Endodermal cell (in vitro differentiated cells): ENCODE results near the gene ANKS1B. TPM values are rescaled to one million over a fixed set of nuclear protein-coding genes. Genes with fewer than 3 reads are reported as not detected.

ENCODE experiments used
- DNase-seq: peaks from one replicate; pipeline ENCODE4 v3.0.0-alpha.2; 2017
- H3K27ac ChIP-seq: 2 replicates; pipeline ENCODE4 v1.5.1; 2013; ENCODE audit warnings: mild to moderate bottlenecking, low read depth, low read length, moderate library complexity
- H3K27me3 ChIP-seq: 2 replicates; pipeline ENCODE4 v1.6.1; 2013; ENCODE audit warnings: mild to moderate bottlenecking, low read length, moderate library complexity; ENCODE audit not compliant: insufficient read depth, control insufficient read depth, poor library complexity, severe bottlenecking
- H3K36me3 ChIP-seq: 2 replicates; pipeline ENCODE4 v1.7.0; 2013; ENCODE audit warnings: mild to moderate bottlenecking, low read length, moderate library complexity; ENCODE audit not compliant: control insufficient read depth, insufficient read depth
- H3K4me1 ChIP-seq: one replicate; pipeline ENCODE4 v1.7.0; 2013; ENCODE audit warnings: low read length; ENCODE audit not compliant: control insufficient read depth, insufficient read depth
- H3K4me3 ChIP-seq: 2 replicates; pipeline ENCODE4 v1.5.1; 2013; ENCODE audit warnings: mild to moderate bottlenecking, low read length, moderate library complexity
- H3K9ac ChIP-seq: 2 replicates; pipeline ENCODE4 v1.6.1; 2013; ENCODE audit warnings: mild to moderate bottlenecking, low read length, moderate library complexity; ENCODE audit not compliant: poor library complexity, severe bottlenecking; ENCODE audit errors: extremely low read depth
- H3K9me3 ChIP-seq: 2 replicates; pipeline ENCODE4 v1.6.1; 2013; ENCODE audit warnings: mild to moderate bottlenecking, low read length, moderate library complexity; ENCODE audit not compliant: control insufficient read depth
- H3K27ac Mint-ChIP-seq: 2 replicates; pipeline ENCODE4 v1.8.0; 2020; ENCODE audit warnings: mixed read lengths
- H3K27me3 Mint-ChIP-seq: 2 replicates; pipeline ENCODE4 v1.8.0; 2021; ENCODE audit warnings: mild to moderate bottlenecking, mixed read lengths; ENCODE audit not compliant: insufficient read depth
- H3K36me3 Mint-ChIP-seq: 2 replicates; pipeline ENCODE4 v1.8.0; 2020; ENCODE audit warnings: low read depth, mixed read lengths
- H3K4me1 Mint-ChIP-seq: 2 replicates; pipeline ENCODE4 v1.8.0; 2020; ENCODE audit warnings: mixed read lengths
- H3K4me3 Mint-ChIP-seq: 2 replicates; pipeline ENCODE4 v1.8.0; 2020; ENCODE audit warnings: mild to moderate bottlenecking, moderate library complexity, mixed read lengths
- H3K9me3 Mint-ChIP-seq: 2 replicates; pipeline ENCODE4 v1.8.0; 2020; ENCODE audit warnings: mild to moderate bottlenecking, mixed read lengths
- WGBS, 2 experiments: methylation state at CpG; one replicate each; pipeline versions ENCODE4 v1.1.5 to v1.1.7; 2013; ENCODE audit warnings: missing lambda C conversion rate in 2 of 2, mixed read lengths in 1 of 2; ENCODE audit not compliant: insufficient coverage in 1 of 2, insufficient read length in 1 of 2; 5-methylcytosine and 5-hydroxymethylcytosine counted together
- total RNA-seq, 2 donors: library from RNA; stranded (reverse); fragmentation: NEBNext Ultra II Directional in 1 of 2; extraction: Animal tissue kit (Norgen Biotek cat#: 25700) in 1 of 2; gene quantifications; 2 replicates in 1 of 2; 3 replicates in 1 of 2; pipeline ENCODE4 v1.2.1, GENCODE V29; 2021
- TF ChIP-seq, protein P1 (sequence below): fragments of 200-600 bp; sonication (generic); conservative IDR thresholded peaks from 2 replicates; pipeline ENCODE4 v1.5.0; 2021; ENCODE audit warnings: antibody characterized with exemption, mild to moderate bottlenecking

The ANKS1B gene
- total RNA-seq, 2 donors from 2014 or later: 28.5 to 65.8 TPM

GRCh38 chr12:98983647-98984046 lies 1001.1 kb downstream of the ANKS1B start:
- H3K27ac ChIP-seq: no peak overlapping the region
- H3K9me3 ChIP-seq: peaks cover 16% of the 10 kb centered on the region
- H3K4me3 ChIP-seq: no peak overlapping the region
- no peak overlapping the region for H3K9ac ChIP-seq
- no peaks in the 10 kb centered on the region for H3K27me3 Mint-ChIP-seq
- H3K4me1 ChIP-seq: no peaks in the 10 kb centered on the region
- H3K9me3 Mint-ChIP-seq: peaks cover 26% of the 10 kb centered on the region
- no peak overlapping the region for H3K4me3 Mint-ChIP-seq
- H3K4me1 Mint-ChIP-seq: no peaks in the 10 kb centered on the region
- H3K36me3 ChIP-seq: no peaks in the 10 kb centered on the region
- TF ChIP-seq, protein P1, sequence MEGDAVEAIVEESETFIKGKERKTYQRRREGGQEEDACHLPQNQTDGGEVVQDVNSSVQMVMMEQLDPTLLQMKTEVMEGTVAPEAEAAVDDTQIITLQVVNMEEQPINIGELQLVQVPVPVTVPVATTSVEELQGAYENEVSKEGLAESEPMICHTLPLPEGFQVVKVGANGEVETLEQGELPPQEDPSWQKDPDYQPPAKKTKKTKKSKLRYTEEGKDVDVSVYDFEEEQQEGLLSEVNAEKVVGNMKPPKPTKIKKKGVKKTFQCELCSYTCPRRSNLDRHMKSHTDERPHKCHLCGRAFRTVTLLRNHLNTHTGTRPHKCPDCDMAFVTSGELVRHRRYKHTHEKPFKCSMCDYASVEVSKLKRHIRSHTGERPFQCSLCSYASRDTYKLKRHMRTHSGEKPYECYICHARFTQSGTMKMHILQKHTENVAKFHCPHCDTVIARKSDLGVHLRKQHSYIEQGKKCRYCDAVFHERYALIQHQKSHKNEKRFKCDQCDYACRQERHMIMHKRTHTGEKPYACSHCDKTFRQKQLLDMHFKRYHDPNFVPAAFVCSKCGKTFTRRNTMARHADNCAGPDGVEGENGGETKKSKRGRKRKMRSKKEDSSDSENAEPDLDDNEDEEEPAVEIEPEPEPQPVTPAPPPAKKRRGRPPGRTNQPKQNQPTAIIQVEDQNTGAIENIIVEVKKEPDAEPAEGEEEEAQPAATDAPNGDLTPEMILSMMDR: no peak
- 100% methylated on average over 1 of the region's 1 CpG for WGBS, 2 experiments
- no peaks in the 10 kb centered on the region for H3K27me3 ChIP-seq
- DNase-seq: no peak
- H3K36me3 Mint-ChIP-seq: no peaks in the 10 kb centered on the region
- H3K27ac Mint-ChIP-seq: no peak overlapping the region

GRCh38 chr12:98980508-98980907 lies 1004.2 kb downstream of the ANKS1B start:
- H3K27ac Mint-ChIP-seq: no peak overlapping the region
- H3K36me3 ChIP-seq: no peaks in the 10 kb centered on the region
- TF ChIP-seq, protein P1: no peak
- peaks cover 10% of the 10 kb centered on the region for H3K27me3 Mint-ChIP-seq
- H3K4me3 ChIP-seq: no peak overlapping the region
- no peaks in the 10 kb centered on the region for H3K36me3 Mint-ChIP-seq
- peaks cover 2% of the 10 kb centered on the region for H3K4me1 Mint-ChIP-seq
- no peak overlapping the region for H3K4me3 Mint-ChIP-seq
- H3K4me1 ChIP-seq: no peaks in the 10 kb centered on the region
- H3K9me3 Mint-ChIP-seq: peaks cover 22% of the 10 kb centered on the region
- peaks cover 11% of the 10 kb centered on the region for H3K9me3 ChIP-seq
- no peak for DNase-seq
- peaks cover 6% of the 10 kb centered on the region for H3K27me3 ChIP-seq
- H3K9ac ChIP-seq: no peak overlapping the region
- H3K27ac ChIP-seq: no peak overlapping the region

GRCh38 chr12:98977186-98977585 lies 1007.5 kb downstream of the ANKS1B start:
- H3K36me3 Mint-ChIP-seq: no peaks in the 10 kb centered on the region
- WGBS, 2 experiments: 100% methylated on average over 1 of the region's 2 CpGs; no CpG with 5 or more reads in 1 of the 2 experiments
- no peak for DNase-seq

More at GRCh38 chr12:98977186-98977585, 1007.5 kb downstream of the ANKS1B start:
- Histone ChIP-seq H3K4me3 (no peak overlapping the region), H3K27me3 (peaks cover 35% of the 10 kb centered on the region), H3K36me3 (no peaks in the 10 kb centered on the region), H3K9me3 (no peaks in the 10 kb centered on the region), H3K4me1 (no peaks in the 10 kb centered on the region), H3K27ac (no peak overlapping the region), H3K9ac (no peak overlapping the region)
- H3K4me1 Mint-ChIP-seq: peaks cover 7% of the 10 kb centered on the region
- peaks cover 14% of the 10 kb centered on the region for H3K9me3 Mint-ChIP-seq
- peaks cover 30% of the 10 kb centered on the region for H3K27me3 Mint-ChIP-seq
- H3K27ac Mint-ChIP-seq: no peak overlapping the region
- TF ChIP-seq, protein P1: no peak
- H3K4me3 Mint-ChIP-seq: no peak overlapping the region
